ENCODE measurements around the gene AFF3.

Gene AFF3

GRCh38 chr2:99555404-99555803, 587.0 kb downstream of the AFF3 start:
- Histone ChIP-seq H3K4me3 (ENCODE audit: low read depth, low read length) (no peak overlapping the region), H3K23ac (ENCODE audit: low read length) (no peak overlapping the region), H3K18ac (ENCODE audit: low read length) (no peak overlapping the region), H2AFZ (ENCODE audit: insufficient read depth, low read length, poor library complexity) (no peak overlapping the region), H3K4ac (ENCODE audit: low read depth, low read length) (no peak overlapping the region), H3K27ac (ENCODE audit: low read depth, low read length) (no peak overlapping the region), H2BK120ac (ENCODE audit: insufficient read depth, low read length, poor library complexity) (no peak overlapping the region), H3K14ac (ENCODE audit: low read length) (no peak overlapping the region), H3K79me2 (ENCODE audit: control insufficient read depth, insufficient read depth, low read length, poor library complexity) (no peaks in the 10 kb centered on the region), H2AK5ac (ENCODE audit: low read length) (no peak overlapping the region), H3K36me3 (ENCODE audit: control insufficient read depth in 1 of 2, insufficient read depth in 2 of 2, low read length in 2 of 2) (no peaks in the 10 kb centered on the region), H2BK12ac (ENCODE audit: low read length) (no peak overlapping the region), H3K79me1 (ENCODE audit: low read length) (no peaks in the 10 kb centered on the region), H3K27me3 (ENCODE audit: insufficient read depth, low read length) (no peaks in the 10 kb centered on the region), H3K4me1 (ENCODE audit: control insufficient read depth in 1 of 2, insufficient read depth in 2 of 2, low read length in 2 of 2) (no peaks in the 10 kb centered on the region), H3K4me2 (ENCODE audit: low read length) (no peak overlapping the region), H4K91ac (ENCODE audit: low read depth, low read length) (no peak overlapping the region), H3K9ac (ENCODE audit: low read length) (no peak overlapping the region), H2BK5ac (ENCODE audit: low read depth, low read length, poor library complexity) (no peak overlapping the region), H4K8ac (ENCODE audit: low read depth, low read length) (no peak overlapping the region), H4K12ac (ENCODE audit: low read depth, low read length) (no peak overlapping the region), H3K9me3 (ENCODE audit: insufficient read depth, low read depth, low read length) (no peaks in the 10 kb centered on the region)
- DNase-seq, result peak; percentile 25 to 70
- no CpG with 5 or more reads among the region's 2 CpGs for WGBS (ENCODE audit: extremely low coverage, insufficient coverage, insufficient read length)

- Histone ChIP-seq H3K4ac (ENCODE audit: low read depth, low read length) (no peak overlapping the region), H2BK12ac (ENCODE audit: low read length) (no peak overlapping the region), H3K4me2 (ENCODE audit: low read length) (no peak overlapping the region), H3K27ac (ENCODE audit: low read depth, low read length) (no peak overlapping the region), H3K79me1 (ENCODE audit: low read length) (no peaks in the 10 kb centered on the region), H2BK5ac (ENCODE audit: low read depth, low read length, poor library complexity) (no peak overlapping the region), H2AFZ (ENCODE audit: insufficient read depth, low read length, poor library complexity) (no peak overlapping the region), H3K9ac (ENCODE audit: low read length) (no peak overlapping the region), H3K36me3 (ENCODE audit: control insufficient read depth in 1 of 2, insufficient read depth in 2 of 2, low read length in 2 of 2) (no peaks in the 10 kb centered on the region), H3K4me3 (ENCODE audit: low read depth, low read length) (no peak overlapping the region), H3K18ac (ENCODE audit: low read length) (no peak overlapping the region), H3K14ac (ENCODE audit: low read length) (no peak overlapping the region), H2BK120ac (ENCODE audit: insufficient read depth, low read length, poor library complexity) (no peak overlapping the region), H2AK5ac (ENCODE audit: low read length) (no peak overlapping the region), H3K27me3 (ENCODE audit: insufficient read depth, low read length) (no peaks in the 10 kb centered on the region), H4K12ac (ENCODE audit: low read depth, low read length) (no peak overlapping the region), H3K9me3 (ENCODE audit: insufficient read depth, low read depth, low read length) (no peaks in the 10 kb centered on the region), H4K91ac (ENCODE audit: low read depth, low read length) (no peak overlapping the region), H3K79me2 (ENCODE audit: control insufficient read depth, insufficient read depth, low read length, poor library complexity) (no peaks in the 10 kb centered on the region), H3K4me1 (ENCODE audit: control insufficient read depth in 1 of 2, insufficient read depth in 2 of 2, low read length in 2 of 2) (no peaks in the 10 kb centered on the region), H4K8ac (ENCODE audit: low read depth, low read length) (no peak overlapping the region), H3K23ac (ENCODE audit: low read length) (no peak overlapping the region)
- DNase-seq, result no peak
- no CpG with 5 or more reads among the region's 3 CpGs for WGBS (ENCODE audit: extremely low coverage, insufficient coverage, insufficient read length)
These were observed 587.5 kb downstream of the AFF3 start for GRCh38 chr2:99554871-99555270.

DNA sequence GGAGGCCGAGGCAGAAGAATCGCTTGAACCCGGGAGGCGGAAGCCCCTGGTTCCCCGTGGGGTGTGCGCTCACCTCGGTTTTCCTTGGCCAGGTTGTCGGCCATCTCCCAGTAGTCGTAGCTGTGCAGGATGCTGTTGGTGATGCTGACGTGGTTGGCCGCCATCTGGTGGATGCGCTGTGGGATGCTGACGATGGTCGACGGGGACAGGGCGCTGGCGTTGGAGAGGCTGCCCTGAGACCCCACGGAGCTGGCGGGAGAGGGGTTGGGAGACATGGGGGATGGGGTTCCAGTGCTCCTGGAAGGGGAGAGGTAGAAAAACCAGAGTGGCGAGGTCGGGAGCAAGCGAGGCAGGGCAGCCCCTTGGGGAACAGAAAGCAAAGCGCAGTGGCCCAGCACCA, 588.2 kb downstream of the AFF3 start:
- Histone ChIP-seq H2BK12ac (ENCODE audit: low read length) (no peak overlapping the region), H3K9ac (ENCODE audit: low read length) (no peak overlapping the region), H3K27ac (ENCODE audit: low read depth, low read length) (no peak overlapping the region), H3K79me2 (ENCODE audit: control insufficient read depth, insufficient read depth, low read length, poor library complexity) (no peaks in the 10 kb centered on the region), H3K4ac (ENCODE audit: low read depth, low read length) (no peak overlapping the region), H3K9me3 (ENCODE audit: insufficient read depth, low read depth, low read length) (no peaks in the 10 kb centered on the region), H3K18ac (ENCODE audit: low read length) (no peak overlapping the region), H4K91ac (ENCODE audit: low read depth, low read length) (no peak overlapping the region), H3K4me3 (ENCODE audit: low read depth, low read length) (no peak overlapping the region), H3K4me2 (ENCODE audit: low read length) (peak overlapping the region; percentile 45), H2BK120ac (ENCODE audit: insufficient read depth, low read length, poor library complexity) (no peak overlapping the region), H3K36me3 (ENCODE audit: control insufficient read depth in 1 of 2, insufficient read depth in 2 of 2, low read length in 2 of 2) (no peaks in the 10 kb centered on the region), H3K14ac (ENCODE audit: low read length) (no peak overlapping the region), H4K8ac (ENCODE audit: low read depth, low read length) (no peak overlapping the region), H3K79me1 (ENCODE audit: low read length) (no peaks in the 10 kb centered on the region), H2AFZ (ENCODE audit: insufficient read depth, low read length, poor library complexity) (no peak overlapping the region), H4K12ac (ENCODE audit: low read depth, low read length) (no peak overlapping the region), H3K23ac (ENCODE audit: low read length) (no peak overlapping the region), H3K4me1 (ENCODE audit: control insufficient read depth in 1 of 2, insufficient read depth in 2 of 2, low read length in 2 of 2) (no peaks in the 10 kb centered on the region), H3K27me3 (ENCODE audit: insufficient read depth, low read length) (no peaks in the 10 kb centered on the region), H2AK5ac (ENCODE audit: low read length) (no peak overlapping the region), H2BK5ac (ENCODE audit: low read depth, low read length, poor library complexity) (no peak overlapping the region)
- WGBS (ENCODE audit: extremely low coverage, insufficient coverage, insufficient read length), result no CpG with 5 or more reads among the region's 23 CpGs
- peak in 1 of 2 donors; percentile 40 for DNase-seq

GRCh38 chr2:99552529-99552928, 589.9 kb downstream of the AFF3 start:
- WGBS (ENCODE audit: extremely low coverage, insufficient coverage, insufficient read length), result no CpG with 5 or more reads among the region's 2 CpGs
- H2BK5ac ChIP-seq (ENCODE audit: low read depth, low read length, poor library complexity), result no peak overlapping the region

More at GRCh38 chr2:99552529-99552928, 589.9 kb downstream of the AFF3 start:
- Histone ChIP-seq H3K9me3 (ENCODE audit: insufficient read depth, low read depth, low read length) (no peaks in the 10 kb centered on the region), H2AFZ (ENCODE audit: insufficient read depth, low read length, poor library complexity) (no peak overlapping the region), H3K18ac (ENCODE audit: low read length) (no peak overlapping the region), H3K4me1 (ENCODE audit: control insufficient read depth in 1 of 2, insufficient read depth in 2 of 2, low read length in 2 of 2) (no peaks in the 10 kb centered on the region), H3K23ac (ENCODE audit: low read length) (no peak overlapping the region), H3K9ac (ENCODE audit: low read length) (no peak overlapping the region), H3K27me3 (ENCODE audit: insufficient read depth, low read length) (no peaks in the 10 kb centered on the region), H3K4ac (ENCODE audit: low read depth, low read length) (no peak overlapping the region), H3K4me3 (ENCODE audit: low read depth, low read length) (no peak overlapping the region), H4K12ac (ENCODE audit: low read depth, low read length) (no peak overlapping the region), H2BK120ac (ENCODE audit: insufficient read depth, low read length, poor library complexity) (no peak overlapping the region), H3K14ac (ENCODE audit: low read length) (no peak overlapping the region), H3K79me2 (ENCODE audit: control insufficient read depth, insufficient read depth, low read length, poor library complexity) (no peaks in the 10 kb centered on the region), H3K79me1 (ENCODE audit: low read length) (no peaks in the 10 kb centered on the region), H4K91ac (ENCODE audit: low read depth, low read length) (no peak overlapping the region), H2BK12ac (ENCODE audit: low read length) (no peak overlapping the region), H2AK5ac (ENCODE audit: low read length) (no peak overlapping the region), H3K36me3 (ENCODE audit: control insufficient read depth in 1 of 2, insufficient read depth in 2 of 2, low read length in 2 of 2) (no peaks in the 10 kb centered on the region), H3K27ac (ENCODE audit: low read depth, low read length) (no peak overlapping the region), H3K4me2 (ENCODE audit: low read length) (no peak overlapping the region), H4K8ac (ENCODE audit: low read depth, low read length) (no peak overlapping the region)
- no peak for DNase-seq
